ENCODE results near the gene GRM2. TPM values are rescaled to one million over a fixed set of nuclear protein-coding genes. Genes with fewer than 3 reads are reported as not detected.

Gene GRM2
- total RNA-seq, 3 donors from 2014 or later = 0.14 to 0.61 (median 0.22) TPM

GRCh38 chr3:51673181-51673801 is 33.6 kb upstream of the GRM2 start:
- no peak for TF ChIP-seq CTCF (IDR thresholded peaks at IDR 0.05)
- Histone ChIP-seq H3K4me1 (ENCODE audit: low read depth) (peaks cover 29% of the 10 kb centered on the region), H3K9me3 (no peaks in the 10 kb centered on the region), H3K36me3 (ENCODE audit: low read depth) (no peaks in the 10 kb centered on the region), H3K4me3 (no peak overlapping the region)
- no peak for DNase-seq
- no peak for ATAC-seq
- intact Hi-C loops (cut with DNase I, micrococcal nuclease) = no loop called here

DNA sequence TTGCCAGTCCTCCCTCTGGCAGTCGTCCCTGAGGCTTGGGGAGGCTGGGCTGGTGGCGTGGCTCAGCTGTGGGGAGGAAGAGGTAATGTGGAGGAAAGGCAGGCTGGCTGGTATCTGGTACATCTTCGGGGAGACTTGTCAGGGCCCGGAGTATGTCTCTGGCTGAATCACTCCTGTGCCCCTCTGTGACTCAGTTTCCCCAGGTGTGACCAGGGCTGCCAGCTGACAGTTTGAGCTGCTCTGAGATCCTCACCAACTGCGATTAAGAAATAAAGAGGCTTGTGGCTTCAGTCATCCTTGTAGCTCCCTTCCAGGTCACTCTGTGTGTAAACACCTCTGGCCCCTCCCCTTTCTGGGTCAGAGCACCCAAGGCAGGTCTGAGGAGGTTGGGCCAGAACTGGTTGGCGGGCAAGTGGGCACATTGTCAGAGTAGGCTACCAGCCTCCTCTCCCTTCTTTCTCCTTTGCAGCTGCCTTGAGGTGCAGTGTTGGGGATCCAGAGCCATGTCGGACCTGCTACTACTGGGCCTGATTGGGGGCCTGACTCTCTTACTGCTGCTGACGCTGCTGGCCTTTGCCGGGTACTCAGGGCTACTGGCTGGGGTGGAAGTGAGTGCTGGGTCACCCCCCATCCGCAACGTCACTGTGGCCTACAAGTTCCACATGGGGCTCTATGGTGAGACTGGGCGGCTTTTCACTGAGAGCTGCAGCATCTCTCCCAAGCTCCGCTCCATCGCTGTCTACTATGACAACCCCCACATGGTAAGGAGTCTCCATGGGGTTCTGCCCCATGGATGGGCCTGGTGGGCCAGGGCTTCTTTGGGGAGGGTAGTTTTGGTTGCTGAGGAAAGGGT is 32.8 kb upstream of the GRM2 start:
- Histone ChIP-seq H3K36me3 (ENCODE audit: low read depth) (no peaks in the 10 kb centered on the region), H3K4me3 (no peak overlapping the region), H3K9me3 (no peaks in the 10 kb centered on the region), H3K4me1 (ENCODE audit: low read depth) (peaks cover 26% of the 10 kb centered on the region)
- ATAC-seq = no peak
- TF ChIP-seq CTCF (IDR thresholded peaks at IDR 0.05) = no peak
- no peak for DNase-seq
- intact Hi-C loops (cut with DNase I, micrococcal nuclease) = no loop called here

- intact Hi-C loops (cut with DNase I, micrococcal nuclease) = no loop called here
- H3K4me3 ChIP-seq = no peak overlapping the region
- H3K36me3 ChIP-seq (ENCODE audit: low read depth) = no peaks in the 10 kb centered on the region
- no peaks in the 10 kb centered on the region for H3K9me3 ChIP-seq
- peaks cover 17% of the 10 kb centered on the region for H3K4me1 ChIP-seq (ENCODE audit: low read depth)
- DNase-seq (no peak), ATAC-seq (no peak)
- TF ChIP-seq CTCF (IDR thresholded peaks at IDR 0.05) = no peak
These were observed 31.7 kb upstream of the GRM2 start for GRCh38 chr3:51675201-51675611.

DNA sequence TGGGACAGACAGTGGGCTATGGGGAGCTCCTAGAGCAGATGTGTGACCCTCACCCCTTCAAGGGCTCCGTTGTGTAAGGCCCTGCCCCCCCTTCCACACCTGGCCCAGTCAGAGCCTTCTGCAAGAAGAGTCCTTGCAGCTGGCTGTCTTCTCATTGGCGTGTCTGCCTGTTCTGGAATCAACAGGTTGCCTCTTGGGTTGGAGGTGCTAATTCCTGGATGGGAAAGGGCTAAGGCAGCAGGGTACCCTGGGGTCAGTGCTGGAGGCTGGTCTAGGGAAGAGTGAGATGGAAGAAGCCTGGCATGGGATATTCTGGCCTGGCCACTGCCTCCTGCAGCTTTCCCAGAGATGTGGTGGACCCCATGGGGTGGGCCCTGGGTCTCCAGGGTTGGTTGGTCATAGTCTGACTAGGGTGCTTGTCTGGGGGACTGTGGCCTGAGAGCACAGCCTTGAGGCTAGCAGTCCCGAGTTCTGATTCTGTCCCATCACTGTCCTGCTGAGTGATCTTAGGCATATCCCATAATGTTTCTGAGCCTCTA is 30.7 kb upstream of the GRM2 start:
- no peak overlapping the region for H3K4me3 ChIP-seq
- DNase-seq (no peak), ATAC-seq (no peak)
- H3K36me3 ChIP-seq (ENCODE audit: low read depth) = no peaks in the 10 kb centered on the region
- intact Hi-C loops (cut with DNase I, micrococcal nuclease) = no loop called here
- no peaks in the 10 kb centered on the region for H3K9me3 ChIP-seq
- H3K4me1 ChIP-seq (ENCODE audit: low read depth) = peaks cover 20% of the 10 kb centered on the region
- TF ChIP-seq CTCF (IDR thresholded peaks at IDR 0.05) = no peak

DNA sequence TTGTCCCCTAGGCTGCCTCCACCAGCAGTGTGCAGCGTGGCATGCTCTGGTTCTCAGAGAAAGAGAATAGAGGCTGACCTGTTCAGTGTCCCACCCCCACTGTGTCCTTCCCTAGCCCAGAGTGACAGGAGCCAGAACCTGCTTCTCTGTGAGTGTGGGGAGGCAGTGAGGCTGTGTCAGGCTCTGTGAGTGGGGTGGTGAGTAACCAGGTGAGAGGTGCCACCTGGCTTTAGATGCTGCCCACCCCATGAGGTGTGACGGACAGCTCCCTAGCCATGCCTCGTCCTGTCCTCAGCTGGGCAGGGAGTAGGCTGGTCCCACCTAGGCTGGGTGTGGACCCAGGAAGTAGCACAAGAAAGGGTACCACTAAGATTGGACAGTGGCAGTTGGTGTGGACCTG is 29.5 kb upstream of the GRM2 start:
- Histone ChIP-seq H3K36me3 (ENCODE audit: low read depth) (no peaks in the 10 kb centered on the region), H3K4me1 (ENCODE audit: low read depth) (peaks cover 24% of the 10 kb centered on the region), H3K9me3 (no peaks in the 10 kb centered on the region), H3K4me3 (no peak overlapping the region)
- no peak for DNase-seq
- no peak for ATAC-seq
- no peak for TF ChIP-seq CTCF (IDR thresholded peaks at IDR 0.05)
- intact Hi-C loops (cut with DNase I, micrococcal nuclease) = no loop called here
